8988T (cell line): ENCODE measurements around the gene ZHX3.

Experiments
- DNase-seq: peaks from one replicate; pipeline ENCODE4 v3.0.0; 2011

The ZHX3 gene

GRCh38 chr20:41221614-41222218 lies 95.8 kb downstream of the ZHX3 start:
- DNase-seq, result no peak

- DNase-seq, result no peak
These were observed 97.7 kb downstream of the ZHX3 start for GRCh38 chr20:41219824-41220223.

GRCh38 chr20:41218466-41218865 lies 99.1 kb downstream of the ZHX3 start:
- DNase-seq, result no peak

- DNase-seq, result no peak
These were observed 100.1 kb downstream of the ZHX3 start for GRCh38 chr20:41217422-41217821.

GRCh38 chr20:41214666-41215065 lies 102.9 kb downstream of the ZHX3 start:
- DNase-seq, result no peak

GRCh38 chr20:41214202-41214601 lies 103.3 kb downstream of the ZHX3 start:
- no peak for DNase-seq

- DNase-seq, result no peak
These were observed 104.2 kb downstream of the ZHX3 start for GRCh38 chr20:41213150-41213820.

GRCh38 chr20:41205313-41205712 lies 112.2 kb downstream of the ZHX3 start:
- no peak for DNase-seq

- no peak for DNase-seq
These were observed 112.9 kb downstream of the ZHX3 start for GRCh38 chr20:41204304-41205265.

- no peak for DNase-seq
These were observed 113.9 kb downstream of the ZHX3 start for GRCh38 chr20:41203660-41204059.

GRCh38 chr20:41202426-41202825 lies 115.1 kb downstream of the ZHX3 start:
- no peak for DNase-seq

GRCh38 chr20:41201760-41202159 lies 115.8 kb downstream of the ZHX3 start:
- DNase-seq, result no peak

- no peak for DNase-seq
These were observed 116.9 kb downstream of the ZHX3 start for GRCh38 chr20:41200446-41201202.

GRCh38 chr20:41198443-41198842 lies 119.1 kb downstream of the ZHX3 start:
- DNase-seq, result no peak

- no peak for DNase-seq
These were observed 120.8 kb downstream of the ZHX3 start for GRCh38 chr20:41196653-41197225.

GRCh38 chr20:41192575-41192974 lies 125.0 kb downstream of the ZHX3 start:
- no peak for DNase-seq

- DNase-seq, result no peak
These were observed 125.7 kb downstream of the ZHX3 start for GRCh38 chr20:41191562-41192500.

- DNase-seq, result no peak
These were observed 129.9 kb downstream of the ZHX3 start for GRCh38 chr20:41187668-41188067.

GRCh38 chr20:41185013-41185757 lies 132.3 kb downstream of the ZHX3 start:
- no peak for DNase-seq

GRCh38 chr20:41183831-41184230 lies 133.7 kb downstream of the ZHX3 start:
- no peak for DNase-seq

- DNase-seq, result no peak
These were observed 134.1 kb downstream of the ZHX3 start for GRCh38 chr20:41183391-41183790.
